AG10803 (cell line): ENCODE measurements around the gene KCNAB1.
A peak's percentile ranks its signal among the peaks of the same experiment; 100 is the strongest.

Source experiments
- DNase-seq: peaks from one replicate; pipeline ENCODE4 v3.0.0; 2010; ENCODE audit warnings: low read depth
- H3K4me3 ChIP-seq: 2 replicates; pipeline ENCODE4 v1.5.1; 2011; ENCODE audit warnings: mild to moderate bottlenecking, low read length, control low read depth
- TF ChIP-seq, protein P1 (sequence below): conservative IDR thresholded peaks from 2 replicates; pipeline ENCODE4 v1.5.1; 2011; ENCODE audit warnings: mild to moderate bottlenecking, low read length, control low read depth, inconsistent platforms

The KCNAB1 gene

DNA sequence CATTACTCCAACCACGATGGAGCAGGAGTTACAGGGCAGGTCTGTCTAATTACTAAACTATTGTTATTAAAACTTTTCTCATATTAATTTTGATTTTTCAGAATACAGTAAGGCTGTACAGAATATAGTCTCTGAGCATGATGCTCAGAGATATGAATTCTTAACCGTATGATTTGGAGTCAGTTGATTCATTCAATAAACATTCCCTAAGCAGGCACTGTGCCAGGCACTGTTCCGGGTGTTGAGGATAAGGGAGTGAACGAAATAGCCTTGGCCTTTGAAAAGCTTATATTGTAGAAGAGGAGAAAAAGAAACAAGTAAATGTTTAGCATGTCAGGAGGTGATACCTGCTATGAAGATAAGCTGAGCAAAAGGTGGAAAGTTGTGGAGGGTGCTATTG, 187.3 kb downstream of the KCNAB1 start:
- TF ChIP-seq, protein P1, sequence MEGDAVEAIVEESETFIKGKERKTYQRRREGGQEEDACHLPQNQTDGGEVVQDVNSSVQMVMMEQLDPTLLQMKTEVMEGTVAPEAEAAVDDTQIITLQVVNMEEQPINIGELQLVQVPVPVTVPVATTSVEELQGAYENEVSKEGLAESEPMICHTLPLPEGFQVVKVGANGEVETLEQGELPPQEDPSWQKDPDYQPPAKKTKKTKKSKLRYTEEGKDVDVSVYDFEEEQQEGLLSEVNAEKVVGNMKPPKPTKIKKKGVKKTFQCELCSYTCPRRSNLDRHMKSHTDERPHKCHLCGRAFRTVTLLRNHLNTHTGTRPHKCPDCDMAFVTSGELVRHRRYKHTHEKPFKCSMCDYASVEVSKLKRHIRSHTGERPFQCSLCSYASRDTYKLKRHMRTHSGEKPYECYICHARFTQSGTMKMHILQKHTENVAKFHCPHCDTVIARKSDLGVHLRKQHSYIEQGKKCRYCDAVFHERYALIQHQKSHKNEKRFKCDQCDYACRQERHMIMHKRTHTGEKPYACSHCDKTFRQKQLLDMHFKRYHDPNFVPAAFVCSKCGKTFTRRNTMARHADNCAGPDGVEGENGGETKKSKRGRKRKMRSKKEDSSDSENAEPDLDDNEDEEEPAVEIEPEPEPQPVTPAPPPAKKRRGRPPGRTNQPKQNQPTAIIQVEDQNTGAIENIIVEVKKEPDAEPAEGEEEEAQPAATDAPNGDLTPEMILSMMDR: no peak
- H3K4me3 ChIP-seq: no peak overlapping the region
- DNase-seq: peak; percentile 68

DNA sequence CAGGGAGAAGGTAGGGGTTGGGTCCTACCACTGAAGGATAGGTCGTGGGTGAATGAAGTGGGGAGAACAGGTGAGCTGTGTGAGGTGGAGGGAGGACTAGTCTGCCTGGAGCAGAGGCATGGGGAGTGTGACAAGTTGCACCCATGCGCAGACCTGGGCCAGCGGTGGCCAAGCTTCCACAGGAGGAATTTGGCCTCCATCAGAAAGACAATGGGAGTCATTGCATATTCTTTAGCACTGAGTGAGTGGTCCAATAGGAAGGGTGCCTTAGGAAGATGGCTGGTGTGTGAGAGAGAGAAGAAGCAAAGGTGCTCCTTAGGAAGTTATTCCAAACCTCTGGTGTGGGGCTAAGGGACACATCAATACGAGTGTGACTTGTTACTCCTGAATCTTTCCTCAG, 191.1 kb downstream of the KCNAB1 start:
- TF ChIP-seq, protein P1: no peak
- no peak for DNase-seq
- no peak overlapping the region for H3K4me3 ChIP-seq

DNA sequence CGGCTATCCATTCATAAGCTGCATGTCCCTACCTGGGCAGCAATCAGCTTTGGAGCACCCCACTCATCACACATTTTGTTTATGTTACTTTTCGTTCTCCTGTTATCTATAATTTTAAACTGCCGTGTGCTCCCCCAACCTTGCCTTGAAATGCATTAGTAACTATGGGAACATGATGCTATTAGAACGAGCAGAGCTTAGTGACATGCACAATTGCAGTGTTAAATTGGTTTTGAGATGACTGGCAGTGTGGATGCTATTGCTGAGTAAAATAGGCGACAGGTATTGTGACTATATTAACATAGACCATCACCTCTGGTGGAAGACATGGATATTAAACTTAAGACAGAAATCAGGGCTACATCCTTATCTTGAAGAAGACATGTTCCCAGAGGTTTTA, 191.6 kb downstream of the KCNAB1 start:
- no peak overlapping the region for H3K4me3 ChIP-seq
- TF ChIP-seq, protein P1: no peak
- no peak for DNase-seq

DNA sequence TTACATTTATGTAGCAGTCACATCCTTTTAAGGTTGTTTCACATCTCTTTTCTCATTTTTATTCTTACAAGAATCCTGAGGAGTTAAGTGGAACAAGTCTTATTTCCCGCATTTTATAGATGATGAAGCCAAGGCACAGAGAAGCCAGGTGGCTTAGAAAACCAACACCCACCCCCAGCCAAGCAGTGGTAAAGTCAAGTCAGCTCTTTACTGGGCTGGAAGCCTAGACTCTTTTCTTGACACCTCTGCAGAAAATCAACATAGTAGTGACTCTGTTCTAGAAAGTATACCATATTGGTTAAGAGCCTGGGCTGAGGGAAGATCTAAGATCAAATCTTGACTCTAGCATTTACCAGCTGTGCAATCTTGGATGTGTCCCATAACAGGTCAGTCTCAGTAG, 195.7 kb downstream of the KCNAB1 start:
- H3K4me3 ChIP-seq: no peak overlapping the region
- TF ChIP-seq, protein P1: no peak
- DNase-seq: no peak

DNA sequence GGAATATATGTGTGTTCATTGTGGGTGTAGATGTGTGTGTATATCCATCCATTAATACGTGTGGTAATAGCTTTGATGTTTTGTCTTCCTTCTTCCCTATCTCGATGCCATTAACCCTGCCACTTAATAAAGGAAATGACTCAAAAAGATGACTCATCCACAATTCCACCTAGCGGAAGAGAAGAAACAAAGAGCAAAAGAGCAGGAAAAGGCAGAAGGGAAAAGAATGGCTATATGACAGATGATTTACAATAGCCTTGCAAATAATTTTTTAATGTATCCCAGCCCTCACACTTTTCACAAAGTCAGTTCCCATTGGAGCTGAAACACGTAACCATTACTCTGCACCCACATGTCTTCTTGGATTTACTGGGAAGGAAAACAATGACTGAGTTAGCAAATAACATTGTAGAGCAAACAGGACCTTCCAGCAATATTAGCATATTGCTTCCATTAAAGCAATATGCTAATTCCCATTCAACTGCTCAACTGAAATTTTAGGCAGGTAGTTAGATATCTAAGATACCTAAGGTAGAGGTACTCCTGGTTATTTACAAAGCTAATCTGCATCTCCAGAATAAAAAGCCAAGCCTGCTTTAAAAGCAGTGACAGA, 197.2 kb downstream of the KCNAB1 start:
- peak; percentile 22 for DNase-seq
- TF ChIP-seq, protein P1: no peak; the same call in 1 of the 2 replicates
- no peak overlapping the region for H3K4me3 ChIP-seq

DNA sequence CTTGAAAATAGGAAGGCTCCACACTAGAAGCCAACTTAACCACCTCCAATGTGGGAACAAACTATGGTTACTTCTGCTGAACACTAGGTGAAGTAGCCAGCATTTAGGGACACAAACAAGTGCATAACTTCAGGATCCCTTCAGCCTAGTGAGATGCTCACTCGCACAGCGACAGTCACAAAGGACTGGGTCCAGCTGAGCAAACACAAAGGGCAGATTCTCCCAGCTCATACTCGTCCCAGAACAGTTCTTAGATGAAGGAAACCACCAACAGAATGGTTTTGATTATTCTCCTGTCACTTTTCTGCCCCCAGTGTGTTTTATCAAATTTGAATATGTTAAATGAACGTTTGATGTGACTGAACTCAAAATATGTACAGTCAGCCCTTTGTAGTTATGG, 201.6 kb downstream of the KCNAB1 start:
- TF ChIP-seq, protein P1: no peak
- DNase-seq: no peak
- H3K4me3 ChIP-seq: no peak overlapping the region

GRCh38 chr3:156323466-156323865, 203.1 kb downstream of the KCNAB1 start:
- no peak overlapping the region for H3K4me3 ChIP-seq
- DNase-seq: no peak
- TF ChIP-seq, protein P1: no peak
